BE2C (cell line): ENCODE measurements around the gene KAZN.

Experiments used
- DNase-seq: peaks from one replicate; pipeline ENCODE4 v3.0.0-alpha.2; 2020
- H3K27me3 ChIP-seq: fragments of 250-450 bp; sonication (Bioruptor Pico); 2 replicates; pipeline ENCODE4 v1.5.1; 2020; ENCODE audit warnings: mild to moderate bottlenecking
- H3K36me3 ChIP-seq: fragments of 250-450 bp; sonication (Bioruptor Pico); 2 replicates; pipeline ENCODE4 v1.5.1; 2020; ENCODE audit warnings: mild to moderate bottlenecking
- H3K4me1 ChIP-seq: fragments of 250-450 bp; sonication (Bioruptor Pico); 2 replicates; pipeline ENCODE4 v1.5.1; 2020
- H3K4me3 ChIP-seq: 2 replicates; pipeline ENCODE4 v1.5.1; 2011; ENCODE audit warnings: low read depth, low read length
- H3K9me3 ChIP-seq: fragments of 250-450 bp; sonication (Bioruptor Pico); 2 replicates; pipeline ENCODE4 v1.5.1; 2020
- CTCF ChIP-seq: IDR thresholded peaks from 2 replicates; pipeline ENCODE4 v1.5.1; 2012; ENCODE audit warnings: mild to moderate bottlenecking, low read depth, low read length

KAZN gene

GRCh38 chr1:14852291-14852690, 253.8 kb downstream of the KAZN start:
- Histone ChIP-seq H3K36me3 (no peaks in the 10 kb centered on the region), H3K4me3 (no peak overlapping the region), H3K4me1 (no peaks in the 10 kb centered on the region), H3K9me3 (no peaks in the 10 kb centered on the region), H3K27me3 (no peaks in the 10 kb centered on the region)
- DNase-seq = no peak
- TF ChIP-seq CTCF = no peak

- Histone ChIP-seq H3K36me3 (no peaks in the 10 kb centered on the region), H3K9me3 (no peaks in the 10 kb centered on the region), H3K4me1 (no peaks in the 10 kb centered on the region), H3K27me3 (no peaks in the 10 kb centered on the region), H3K4me3 (no peak overlapping the region)
- TF ChIP-seq CTCF = no peak
- DNase-seq = no peak
Measured at GRCh38 chr1:14853518-14853917, 255.0 kb downstream of the KAZN start.

- no peak for TF ChIP-seq CTCF
- Histone ChIP-seq H3K27me3 (no peaks in the 10 kb centered on the region), H3K4me3 (no peak overlapping the region), H3K36me3 (no peaks in the 10 kb centered on the region), H3K4me1 (no peaks in the 10 kb centered on the region), H3K9me3 (no peaks in the 10 kb centered on the region)
- DNase-seq = no peak
Measured at GRCh38 chr1:14855268-14855667, 256.8 kb downstream of the KAZN start.

- no peak for DNase-seq
- H3K9me3 ChIP-seq = no peaks in the 10 kb centered on the region
- H3K4me1 ChIP-seq = no peaks in the 10 kb centered on the region
- no peaks in the 10 kb centered on the region for H3K36me3 ChIP-seq
- H3K27me3 ChIP-seq = no peaks in the 10 kb centered on the region
- no peak overlapping the region for H3K4me3 ChIP-seq
- TF ChIP-seq CTCF = no peak
Measured at GRCh38 chr1:14855801-14856200, 257.3 kb downstream of the KAZN start.

GRCh38 chr1:14857436-14858195, 259.1 kb downstream of the KAZN start:
- no peaks in the 10 kb centered on the region for H3K36me3 ChIP-seq
- no peak for DNase-seq
- no peaks in the 10 kb centered on the region for H3K27me3 ChIP-seq
- no peak for TF ChIP-seq CTCF
- H3K4me3 ChIP-seq = no peak overlapping the region
- H3K9me3 ChIP-seq = no peaks in the 10 kb centered on the region
- no peaks in the 10 kb centered on the region for H3K4me1 ChIP-seq

- Histone ChIP-seq H3K36me3 (no peaks in the 10 kb centered on the region), H3K4me1 (no peaks in the 10 kb centered on the region), H3K4me3 (no peak overlapping the region), H3K9me3 (no peaks in the 10 kb centered on the region), H3K27me3 (no peaks in the 10 kb centered on the region)
- TF ChIP-seq CTCF = no peak
- DNase-seq = no peak
Measured at GRCh38 chr1:14862114-14862771, 263.8 kb downstream of the KAZN start.
